ENCODE measurements around the gene AMPD2. TPM values are rescaled to one million over a fixed set of nuclear protein-coding genes. Genes with fewer than 3 reads are reported as not detected.

The AMPD2 gene
- total RNA-seq, 1 donor from 2014 or later, result 22.9 TPM

DNA sequence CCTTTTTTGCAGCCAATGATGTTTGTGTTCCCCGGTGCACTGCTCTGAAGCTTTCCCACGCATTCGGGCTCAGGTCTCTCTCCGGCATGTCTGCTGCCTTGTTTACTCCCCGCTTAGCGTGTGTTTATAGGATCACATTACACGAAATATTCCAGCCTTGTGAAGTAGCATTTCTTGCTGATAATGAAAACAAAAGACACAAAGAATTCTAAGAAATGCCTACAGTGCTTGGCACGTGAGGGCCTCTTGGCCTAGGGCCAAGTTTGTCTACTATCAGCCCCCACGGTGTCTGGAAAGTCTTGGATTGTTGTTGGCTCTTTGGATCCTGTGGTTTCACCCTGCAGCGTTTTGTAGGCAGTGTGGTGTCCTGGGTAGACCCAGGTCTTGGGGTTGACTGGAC is 25.0 kb downstream of the AMPD2 start:
- Mint-ChIP-seq H3K4me3 (no peak overlapping the region), H3K4me1 (peaks cover 23% of the 10 kb centered on the region), H3K36me3 (no peaks in the 10 kb centered on the region), H3K27me3 (ENCODE audit: insufficient read depth, low read depth) (peaks cover 9% of the 10 kb centered on the region), H3K9me3 (peaks cover 19% of the 10 kb centered on the region), H3K27ac (no peak overlapping the region)
- Histone ChIP-seq H3K4me2 (no peak overlapping the region), H4K20me1 (ENCODE audit: low read depth) (no peaks in the 10 kb centered on the region), H3K27ac (no peak overlapping the region), H3K9ac (no peak overlapping the region), H3K79me2 (ENCODE audit: low read depth) (no peaks in the 10 kb centered on the region), H2AFZ (replicated peaks) (no peak overlapping the region), H3K4me1 (no peaks in the 10 kb centered on the region), H3K36me3 (no peaks in the 10 kb centered on the region), H3K9me3 (ENCODE audit: low read depth) (no peaks in the 10 kb centered on the region), H3F3A (ENCODE audit: low read depth) (no peaks in the 10 kb centered on the region), H3K27me3 (peaks cover 8% of the 10 kb centered on the region), H3K4me3 (no peak overlapping the region)
- TF ChIP-seq, protein P1, sequence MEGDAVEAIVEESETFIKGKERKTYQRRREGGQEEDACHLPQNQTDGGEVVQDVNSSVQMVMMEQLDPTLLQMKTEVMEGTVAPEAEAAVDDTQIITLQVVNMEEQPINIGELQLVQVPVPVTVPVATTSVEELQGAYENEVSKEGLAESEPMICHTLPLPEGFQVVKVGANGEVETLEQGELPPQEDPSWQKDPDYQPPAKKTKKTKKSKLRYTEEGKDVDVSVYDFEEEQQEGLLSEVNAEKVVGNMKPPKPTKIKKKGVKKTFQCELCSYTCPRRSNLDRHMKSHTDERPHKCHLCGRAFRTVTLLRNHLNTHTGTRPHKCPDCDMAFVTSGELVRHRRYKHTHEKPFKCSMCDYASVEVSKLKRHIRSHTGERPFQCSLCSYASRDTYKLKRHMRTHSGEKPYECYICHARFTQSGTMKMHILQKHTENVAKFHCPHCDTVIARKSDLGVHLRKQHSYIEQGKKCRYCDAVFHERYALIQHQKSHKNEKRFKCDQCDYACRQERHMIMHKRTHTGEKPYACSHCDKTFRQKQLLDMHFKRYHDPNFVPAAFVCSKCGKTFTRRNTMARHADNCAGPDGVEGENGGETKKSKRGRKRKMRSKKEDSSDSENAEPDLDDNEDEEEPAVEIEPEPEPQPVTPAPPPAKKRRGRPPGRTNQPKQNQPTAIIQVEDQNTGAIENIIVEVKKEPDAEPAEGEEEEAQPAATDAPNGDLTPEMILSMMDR (IDR thresholded peaks at IDR 0.05), result no peak
- TF ChIP-seq EZH2phosphoT487 (IDR thresholded peaks at IDR 0.05), result no peak
- no peak for TF ChIP-seq EZH2 (IDR thresholded peaks at IDR 0.05)
- DNase-seq (ENCODE audit: low spot score), result no peak

DNA sequence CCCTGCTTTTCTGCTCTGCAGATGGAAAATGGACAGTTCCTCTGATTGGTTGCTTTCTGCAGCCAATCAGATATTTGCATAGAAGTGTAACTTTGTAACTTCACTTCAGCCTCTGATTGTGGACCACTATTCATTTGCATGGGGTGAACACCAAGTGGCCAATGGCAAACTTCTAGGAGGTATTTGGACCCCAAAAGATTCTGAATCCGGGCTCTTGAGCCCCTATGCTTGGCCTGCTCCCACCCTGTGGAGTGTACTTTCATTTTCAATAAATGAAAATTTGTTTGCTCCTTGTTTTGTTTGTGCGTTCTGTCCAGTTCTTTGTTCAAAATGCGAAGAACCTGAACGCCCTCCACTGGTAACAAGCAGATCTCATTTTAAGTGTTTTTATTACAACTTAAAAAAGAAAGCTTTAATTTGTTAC is 29.9 kb downstream of the AMPD2 start:
- peaks cover 13% of the 10 kb centered on the region for H3K4me1 Mint-ChIP-seq
- peaks cover 3% of the 10 kb centered on the region for H3K27me3 Mint-ChIP-seq (ENCODE audit: insufficient read depth, low read depth)
- Histone ChIP-seq H3K4me3 (no peak overlapping the region), H3K79me2 (ENCODE audit: low read depth) (no peaks in the 10 kb centered on the region), H2AFZ (replicated peaks) (peak overlapping the region; percentile 80), H3K9ac (no peak overlapping the region), H3K4me1 (no peaks in the 10 kb centered on the region), H3K9me3 (ENCODE audit: low read depth) (no peaks in the 10 kb centered on the region), H3K27ac (no peak overlapping the region), H3K4me2 (peak overlapping the region; percentile 1), H4K20me1 (ENCODE audit: low read depth) (no peaks in the 10 kb centered on the region), H3K36me3 (no peaks in the 10 kb centered on the region), H3F3A (ENCODE audit: low read depth) (no peaks in the 10 kb centered on the region), H3K27me3 (peaks cover 43% of the 10 kb centered on the region)
- TF ChIP-seq, protein P1 (IDR thresholded peaks at IDR 0.05), result peak; percentile 33
- TF ChIP-seq EZH2phosphoT487 (IDR thresholded peaks at IDR 0.05), result no peak
- DNase-seq (ENCODE audit: low spot score), result no peak
- H3K36me3 Mint-ChIP-seq, result no peaks in the 10 kb centered on the region
- peaks cover 16% of the 10 kb centered on the region for H3K9me3 Mint-ChIP-seq
- H3K27ac Mint-ChIP-seq, result no peak overlapping the region
- no peak overlapping the region for H3K4me3 Mint-ChIP-seq

DNA sequence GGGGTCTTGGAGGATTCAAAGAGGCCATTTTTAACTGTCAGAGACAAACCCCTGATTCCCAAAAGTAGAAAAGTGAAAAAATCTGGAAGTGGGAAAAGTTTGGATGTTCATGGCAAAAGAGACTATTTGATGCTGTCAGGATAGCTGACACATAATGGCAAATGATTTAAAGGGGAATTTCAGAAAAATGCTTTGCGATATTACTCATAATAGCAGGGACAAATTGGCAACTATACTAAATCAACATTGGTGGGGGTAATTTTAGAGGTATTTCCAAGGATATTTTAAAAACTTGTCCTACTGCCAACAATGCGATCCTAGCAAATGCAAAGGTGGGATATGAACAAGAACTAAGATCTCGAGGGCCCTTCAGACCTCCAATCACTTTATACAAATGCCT is 31.0 kb downstream of the AMPD2 start:
- H3K4me3 ChIP-seq, result no peak overlapping the region
- no peak overlapping the region for H3K27ac ChIP-seq
- H3K79me2 ChIP-seq (ENCODE audit: low read depth), result no peaks in the 10 kb centered on the region
- Mint-ChIP-seq H3K27me3 (ENCODE audit: insufficient read depth, low read depth) (peaks cover 6% of the 10 kb centered on the region), H3K4me1 (peaks cover 9% of the 10 kb centered on the region), H3K27ac (no peak overlapping the region), H3K9me3 (peaks cover 10% of the 10 kb centered on the region), H3K36me3 (no peaks in the 10 kb centered on the region), H3K4me3 (no peak overlapping the region)
- H3K36me3 ChIP-seq, result no peaks in the 10 kb centered on the region
- TF ChIP-seq, protein P1 (IDR thresholded peaks at IDR 0.05), result no peak
- no peak for TF ChIP-seq EZH2phosphoT487 (IDR thresholded peaks at IDR 0.05)
- no peak for TF ChIP-seq EZH2 (IDR thresholded peaks at IDR 0.05)
- no peak overlapping the region for H3K9ac ChIP-seq
- peaks cover 54% of the 10 kb centered on the region for H3K27me3 ChIP-seq
- no peaks in the 10 kb centered on the region for H3K9me3 ChIP-seq (ENCODE audit: low read depth)
- peaks cover 3% of the 10 kb centered on the region for H3F3A ChIP-seq (ENCODE audit: low read depth)
- no peak overlapping the region for H3K4me2 ChIP-seq
- H2AFZ ChIP-seq (replicated peaks), result no peak overlapping the region
- no peak for DNase-seq (ENCODE audit: low spot score)
- H4K20me1 ChIP-seq (ENCODE audit: low read depth), result no peaks in the 10 kb centered on the region
- H3K4me1 ChIP-seq, result peaks cover 3% of the 10 kb centered on the region

Measured in neural progenitor cell (in vitro differentiated cells).